CD4-positive, alpha-beta T cell treated with Interleukin-6 for 4 hours (primary cell): Measurements from ENCODE around the gene SLC2A4.

Experiments
- DNase-seq: peaks from one replicate; pipeline ENCODE4 v3.0.0-alpha.2; 2020; ENCODE audit warnings: mixed read lengths

Gene SLC2A4

DNA sequence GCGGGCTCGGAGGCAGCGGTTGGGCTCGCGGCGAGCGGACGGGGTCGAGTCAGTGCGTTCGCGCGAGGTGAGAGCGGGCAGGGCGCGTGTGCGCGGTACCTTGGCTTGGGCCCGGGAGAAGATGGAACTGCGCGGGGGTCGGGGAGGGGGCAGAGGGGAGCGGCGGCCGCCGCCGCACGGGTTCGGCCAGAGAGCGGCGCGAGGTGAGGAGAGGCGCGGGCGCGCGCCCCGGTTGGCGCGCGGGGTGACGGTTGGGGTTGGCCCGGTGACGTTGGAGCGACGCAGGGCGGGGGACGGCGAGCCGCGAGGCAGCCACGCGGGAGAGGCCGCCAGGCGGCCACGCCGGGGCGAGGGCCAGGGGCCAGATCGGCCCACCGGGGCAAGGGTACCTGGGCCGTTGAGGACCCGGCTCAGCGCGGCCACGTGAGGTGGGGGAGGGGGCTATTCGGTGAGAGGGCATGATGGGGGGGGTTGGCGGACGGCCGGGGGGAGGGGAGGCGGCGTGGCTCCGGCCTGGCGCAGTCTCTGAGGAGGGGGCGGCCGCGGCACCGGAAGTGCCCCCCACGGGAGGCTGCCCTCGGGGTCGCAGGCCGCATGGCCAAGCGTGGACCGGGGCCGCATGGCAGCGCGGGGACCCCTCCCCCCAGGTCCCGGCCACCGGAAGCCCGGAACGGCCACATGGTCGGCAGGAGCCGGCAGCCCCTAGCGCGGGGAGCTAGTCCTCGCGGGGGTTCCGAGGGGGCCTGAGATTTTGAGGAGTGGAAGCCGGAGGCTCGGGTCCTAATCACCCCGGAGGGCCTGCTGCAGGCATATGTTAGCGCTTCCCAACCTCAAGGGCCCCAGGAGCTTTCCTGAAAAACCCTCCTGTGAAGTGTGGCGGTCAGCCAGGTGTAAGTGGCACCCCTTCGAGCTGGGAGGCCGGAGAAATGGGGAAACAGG is 26.4 kb downstream of the SLC2A4 start:
- peak; percentile 57 for DNase-seq

- peak; percentile 89 for DNase-seq
Measured at GRCh38 chr17:7308625-7309433, 27.3 kb downstream of the SLC2A4 start.

GRCh38 chr17:7309628-7310027 is 28.1 kb downstream of the SLC2A4 start:
- no peak for DNase-seq

DNA sequence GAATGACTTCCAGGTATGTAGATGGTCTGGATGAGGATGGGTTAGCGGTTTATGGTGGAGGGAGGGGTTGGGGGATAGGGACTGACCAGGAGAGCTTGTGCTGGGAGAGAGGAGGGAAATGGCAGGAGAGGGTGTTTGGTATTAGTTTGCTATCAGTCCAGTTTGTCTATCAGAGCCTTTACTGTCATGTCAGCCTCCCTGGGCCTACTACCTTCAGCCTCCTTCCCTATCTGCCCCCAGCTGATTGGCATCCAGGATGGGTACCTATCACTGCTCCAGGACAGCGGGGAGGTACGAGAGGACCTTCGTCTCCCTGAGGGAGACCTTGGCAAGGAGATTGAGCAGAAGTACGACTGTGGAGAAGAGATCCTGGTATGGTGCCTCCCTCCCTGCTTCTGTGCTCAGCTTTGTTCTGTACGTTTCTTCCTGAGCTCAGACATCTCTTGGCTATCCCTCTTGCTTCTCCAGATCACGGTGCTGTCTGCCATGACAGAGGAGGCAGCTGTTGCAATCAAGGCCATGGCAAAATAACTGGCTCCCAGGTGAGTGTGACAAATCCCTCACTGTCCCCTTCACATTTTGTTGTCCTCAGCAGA is 29.7 kb downstream of the SLC2A4 start:
- DNase-seq: no peak

DNA sequence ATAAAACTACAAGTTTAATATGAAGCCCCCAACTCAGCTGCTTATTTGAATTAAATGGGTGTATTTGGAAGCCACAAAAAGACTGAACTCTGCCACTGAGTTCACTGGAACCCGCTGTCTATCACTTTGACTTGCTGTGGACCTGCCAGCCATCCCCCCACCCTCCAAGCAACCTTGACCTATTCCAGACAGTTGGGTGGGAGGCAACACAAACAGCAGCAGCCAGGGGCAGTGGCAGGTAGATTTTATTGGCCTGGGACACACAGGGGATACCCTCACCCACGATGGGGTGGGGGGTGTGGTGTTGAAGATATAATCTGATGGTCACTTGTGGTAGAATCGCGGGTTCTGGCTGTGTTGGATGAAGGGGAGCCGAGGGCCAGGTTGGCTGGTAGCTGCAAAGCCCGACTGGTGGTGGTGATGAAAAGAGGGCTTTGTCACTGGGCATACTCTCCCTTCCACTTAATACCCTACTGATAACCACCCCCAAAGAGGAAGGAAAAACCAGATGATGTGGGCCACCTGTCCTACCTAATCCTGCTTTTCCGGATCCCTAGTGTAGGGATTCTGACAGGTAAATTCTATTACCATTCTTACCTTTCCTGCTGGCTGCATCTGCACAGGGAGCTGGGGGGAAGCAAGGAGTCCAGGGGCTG is 31.0 kb downstream of the SLC2A4 start:
- no peak for DNase-seq

DNA sequence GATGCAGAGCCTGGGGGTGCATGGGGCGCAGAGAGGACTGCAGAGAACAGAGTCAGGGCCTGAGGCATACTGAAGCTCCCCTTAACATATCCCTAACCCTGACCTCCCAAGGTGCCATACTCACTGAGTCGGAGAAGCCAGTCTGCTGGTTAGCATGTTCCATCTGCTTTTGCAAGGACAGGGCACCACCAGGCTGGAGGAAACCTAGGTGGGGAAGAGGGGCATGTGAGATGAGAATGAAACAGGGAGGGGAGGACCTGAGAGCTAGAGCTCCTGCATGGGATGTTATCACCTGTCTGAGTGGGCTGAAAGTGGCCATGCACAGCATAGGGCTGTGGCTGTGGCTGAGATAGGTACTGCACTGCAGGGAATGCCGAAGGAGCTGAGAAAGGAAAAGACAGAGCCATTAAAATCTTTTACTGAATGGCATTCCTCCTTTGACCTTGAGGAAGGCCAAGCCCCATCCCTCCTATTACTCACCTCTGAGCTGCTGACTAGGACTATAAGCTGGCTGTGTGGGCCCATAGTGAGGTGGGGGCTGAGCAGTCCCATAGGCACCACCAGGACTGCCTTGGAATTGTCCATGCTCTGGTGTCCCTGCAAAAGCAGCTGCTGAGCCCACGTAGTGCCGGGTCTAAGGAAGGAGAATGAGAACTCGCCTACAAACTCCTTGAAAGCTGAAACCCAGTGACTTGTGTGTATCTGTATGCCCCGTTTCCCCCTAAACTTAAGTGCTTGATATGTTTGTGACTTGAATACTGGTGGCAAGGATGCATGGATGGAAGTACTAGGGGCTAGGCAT is 31.8 kb downstream of the SLC2A4 start:
- no peak for DNase-seq

GRCh38 chr17:7313890-7314718 is 32.6 kb downstream of the SLC2A4 start:
- DNase-seq: no peak

DNA sequence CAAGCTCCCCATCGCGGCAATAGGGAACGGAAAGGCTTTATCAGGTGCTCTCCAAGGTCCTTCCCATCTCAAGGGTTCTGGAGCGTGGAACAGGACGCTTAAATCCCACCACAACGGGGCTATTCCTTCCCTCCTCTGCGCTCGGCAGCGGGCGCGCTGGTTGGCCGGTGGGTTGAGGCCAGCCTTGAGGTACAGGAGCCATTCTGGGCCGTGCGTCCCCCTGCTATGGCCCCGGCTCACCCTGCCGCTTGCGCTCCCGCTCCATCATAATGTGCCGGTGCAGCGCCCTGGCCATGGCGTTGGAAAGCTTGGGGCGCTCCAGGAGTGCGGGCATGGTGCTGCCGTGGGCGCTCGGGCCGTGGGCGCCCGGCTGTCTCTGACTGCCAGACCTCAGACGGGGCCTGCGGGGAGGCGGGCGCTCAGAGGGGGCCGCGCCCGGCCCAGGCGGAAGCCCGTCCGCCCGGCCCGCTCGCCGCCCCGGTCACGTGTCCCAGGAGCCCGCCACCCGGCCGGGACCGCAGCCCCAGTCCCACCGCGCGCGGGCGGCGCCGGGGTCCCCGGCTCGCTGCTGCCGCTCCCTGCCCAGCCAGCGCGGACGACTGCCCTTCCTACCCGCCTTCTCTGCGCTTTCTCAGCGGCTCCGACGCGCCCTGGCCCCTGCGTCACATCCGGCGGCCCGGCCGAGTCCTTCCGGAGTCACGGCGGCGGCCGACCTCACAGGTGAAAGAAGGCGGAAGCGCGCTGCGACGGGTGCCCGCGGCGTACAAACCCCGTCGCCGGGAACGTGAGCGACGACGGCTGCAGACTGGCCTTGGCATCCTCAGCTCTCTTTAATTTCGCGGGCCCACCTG is 33.4 kb downstream of the SLC2A4 start, which contains the start of gene GPS2:
Gene GPS2, minus strand, starts transcription at position 642 of the 851 bp plus-strand sequence. Its CDS starts 308 bp downstream, at position 334.
- DNase-seq: peak; percentile 94

- no peak for DNase-seq
Measured at GRCh38 chr17:7315570-7316235, 34.2 kb downstream of the SLC2A4 start.

DNA sequence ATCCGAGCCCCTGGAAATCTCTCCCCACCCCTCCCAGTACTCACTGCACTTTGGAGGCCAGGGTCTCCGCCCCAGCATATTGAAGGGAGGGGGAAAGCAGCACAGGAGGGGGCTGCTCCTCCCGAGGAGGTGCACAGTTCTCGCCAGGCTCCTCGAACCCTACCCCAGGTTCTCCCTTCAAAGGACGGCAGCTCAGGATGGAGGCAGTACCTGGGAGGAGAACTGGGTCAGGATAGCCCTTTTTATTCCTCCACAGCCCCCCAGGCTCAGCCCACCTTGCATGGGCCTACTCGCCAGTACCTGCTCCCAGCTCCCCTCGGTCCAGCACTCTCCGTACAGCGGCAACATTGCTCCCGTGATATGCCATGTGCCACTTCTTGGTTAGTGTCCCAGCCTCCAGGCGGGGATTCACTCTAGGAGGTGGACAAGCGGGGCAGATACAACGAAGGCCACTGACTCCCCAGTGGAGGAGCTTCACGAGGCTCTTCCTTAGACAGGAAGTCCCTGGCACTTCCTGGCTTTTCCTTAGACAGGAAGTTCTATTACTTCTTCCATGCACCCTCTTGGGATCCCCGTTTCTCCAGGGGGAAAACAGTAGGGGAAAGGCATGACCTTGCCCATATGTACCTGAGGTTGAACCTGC is 35.8 kb downstream of the SLC2A4 start:
- DNase-seq: no peak

- no peak for DNase-seq
Measured at GRCh38 chr17:7318121-7318860, 36.8 kb downstream of the SLC2A4 start.

DNA sequence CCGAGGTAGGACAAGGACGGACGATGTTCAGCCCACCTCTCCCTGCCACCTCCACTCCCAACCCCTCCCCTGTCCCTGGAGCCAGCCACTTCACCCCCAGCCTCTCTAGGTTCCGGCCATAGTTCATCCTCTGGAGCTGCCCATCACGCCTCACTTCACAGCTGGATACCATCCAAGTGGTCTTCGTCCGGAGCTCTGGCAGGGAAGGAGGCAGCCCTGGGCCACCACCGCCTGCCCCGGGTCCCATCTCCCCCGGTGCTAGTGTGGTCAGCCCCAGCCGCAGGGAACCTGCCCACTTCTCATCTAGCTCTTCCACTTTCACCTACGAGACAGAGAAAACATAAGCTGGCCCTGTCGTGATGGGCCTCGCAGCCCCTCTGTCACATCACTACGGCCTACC is 39.9 kb downstream of the SLC2A4 start:
- DNase-seq: no peak

DNA sequence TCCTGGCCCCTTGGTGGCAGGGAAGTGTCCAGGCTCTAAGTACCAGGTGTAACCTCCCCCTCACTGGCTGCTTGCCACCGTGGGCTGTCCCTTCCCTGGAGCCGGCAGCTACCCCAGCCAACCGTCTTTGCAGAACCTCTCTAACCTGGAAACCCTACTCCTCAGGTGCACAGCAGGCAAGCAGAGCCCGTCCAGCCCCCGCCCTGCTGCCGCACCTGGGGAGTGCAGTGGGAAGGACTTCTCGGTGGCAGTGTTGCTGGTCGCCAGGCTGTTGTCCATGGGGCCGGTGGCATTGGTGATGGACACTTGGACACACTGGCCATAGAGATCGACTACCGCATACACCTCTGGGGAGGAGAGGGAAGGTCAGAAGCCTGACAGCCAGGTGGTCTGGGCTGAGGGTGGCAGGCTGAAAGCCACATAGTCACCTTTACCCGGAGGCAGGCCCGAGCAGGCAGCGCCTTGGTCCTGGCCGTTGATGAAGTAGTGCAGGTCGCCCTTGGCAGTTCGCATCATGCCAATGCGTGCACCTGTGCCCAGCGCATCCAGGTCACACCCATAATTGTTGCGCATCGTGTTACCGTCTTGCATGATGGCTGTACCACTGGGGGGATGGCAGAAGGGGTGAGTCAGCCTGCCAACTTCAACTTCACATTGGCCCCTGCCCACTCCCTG is 41.1 kb downstream of the SLC2A4 start:
- no peak for DNase-seq

DNA sequence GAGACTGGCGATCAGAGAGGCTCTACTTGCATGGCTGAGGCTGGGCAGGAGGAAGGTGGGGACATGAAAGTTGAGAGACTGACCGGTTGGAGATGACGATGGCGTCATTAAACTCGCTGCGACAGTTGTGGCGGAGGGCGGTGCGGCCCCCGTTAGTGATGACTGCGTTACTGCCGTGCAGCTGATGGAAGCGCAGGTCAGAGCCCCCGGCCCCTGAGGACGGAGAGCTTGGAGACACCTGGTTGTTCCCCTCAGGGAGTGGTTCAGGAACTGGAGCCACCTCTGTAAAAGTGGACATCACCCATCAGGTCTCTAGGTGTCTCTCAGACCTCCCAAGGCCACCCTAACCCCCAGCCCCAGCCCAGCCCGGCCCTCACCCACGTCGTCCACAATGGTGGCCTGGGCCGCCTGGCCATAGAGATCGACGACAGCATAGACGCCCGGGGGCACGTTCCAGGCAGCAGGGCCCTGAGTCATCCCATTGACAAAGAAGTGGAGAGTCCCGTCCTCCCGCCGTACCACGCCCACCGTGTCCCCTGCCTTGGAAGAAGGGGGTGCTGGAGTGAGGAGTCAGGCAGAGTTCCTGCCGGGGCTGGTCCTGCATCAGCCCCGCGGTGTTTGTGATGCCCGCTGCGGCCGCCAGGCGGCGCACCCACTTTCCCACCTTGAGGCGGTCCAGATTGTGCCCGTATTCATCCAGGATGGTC is 42.4 kb downstream of the SLC2A4 start:
- peak; percentile 74 for DNase-seq

- DNase-seq: no peak
Measured at GRCh38 chr17:7324438-7324779, 42.9 kb downstream of the SLC2A4 start.

GRCh38 chr17:7325031-7325528 is 43.6 kb downstream of the SLC2A4 start:
- DNase-seq: no peak

DNA sequence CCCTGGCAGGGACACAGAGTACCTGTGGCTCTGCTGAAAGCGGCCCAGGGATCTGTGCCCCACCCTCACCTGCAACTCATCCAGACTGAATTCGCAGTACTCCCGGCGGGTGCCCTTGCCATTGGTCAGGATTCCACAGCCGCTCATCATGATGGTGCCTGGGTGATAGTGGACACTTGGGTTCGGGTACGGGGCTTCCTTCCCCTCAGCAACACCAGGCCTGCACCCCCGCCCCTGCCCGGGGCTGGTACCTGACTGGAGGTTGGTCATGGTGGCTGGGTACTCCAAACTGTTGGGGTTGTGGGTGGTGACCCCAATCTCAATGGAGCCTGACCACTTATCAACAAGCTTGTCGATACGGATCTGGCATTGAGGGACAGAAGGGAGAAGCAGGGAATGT is 44.7 kb downstream of the SLC2A4 start:
- DNase-seq: no peak
